Upper lobe of left lung (tissue), 6 donors: Measurements from ENCODE around the gene KCNE4. TPM values are rescaled to one million over a fixed set of nuclear protein-coding genes. Genes with fewer than 3 reads are reported as not detected.

Experiments
- ATAC-seq, 2 donors: fragments of 200-7000 bp; cut with Tn5 transposase; one replicate each; pipeline ENCODE4 v1.9.1; 2022; ENCODE audit warnings: mild to moderate bottlenecking in 2 of 2, moderate library complexity in 2 of 2; ENCODE audit not compliant: low FRiP score in 2 of 2
- DNase-seq, 2 donors: peaks; one replicate each; pipeline ENCODE4 v3.0.0-alpha.2; 2019 to 2020
- H3K27ac ChIP-seq, 4 donors: fragments of 200-600 bp; sonication (generic); one replicate each; pipeline ENCODE4 v1.5.1; 2016 to 2019
- H3K27me3 ChIP-seq, 4 donors: fragments of 200-600 bp; sonication (generic); one replicate each; pipeline ENCODE4 v1.5.1; 2017 to 2019
- H3K36me3 ChIP-seq, 4 donors: fragments of 200-600 bp; sonication (generic); one replicate each; pipeline ENCODE4 v1.5.1; 2016 to 2019
- H3K4me1 ChIP-seq, 4 donors: fragments of 200-600 bp; sonication (generic); one replicate each; pipeline ENCODE4 v1.5.1; 2018 to 2019
- H3K4me3 ChIP-seq, 4 donors: fragments of 200-600 bp; sonication (generic); one replicate each; pipeline ENCODE4 v1.5.1; 2017 to 2019; ENCODE audit warnings: mild to moderate bottlenecking in 2 of 4, moderate library complexity in 1 of 4
- H3K9me3 ChIP-seq, 4 donors: fragments of 200-600 bp; sonication (generic); one replicate each; pipeline ENCODE4 v1.5.1; 2018 to 2019
- EP300 ChIP-seq, 4 donors: sonication (generic); formaldehyde crosslinking; IDR thresholded peaks; one replicate each; pipeline ENCODE4 v1.5.1; 2017; ENCODE audit warnings: antibody characterized with exemption in 4 of 4, control low read depth in 2 of 4
- POLR2A ChIP-seq, 4 donors: fragments of 450-650 bp; IDR thresholded peaks; one replicate each; pipeline ENCODE4 v1.5.1; 2016 to 2017; ENCODE audit warnings: antibody characterized with exemption in 4 of 4, mild to moderate bottlenecking in 2 of 4
- POLR2AphosphoS5 ChIP-seq, 2 donors: sonication (generic); formaldehyde crosslinking; IDR thresholded peaks; one replicate each; pipeline ENCODE4 v1.5.1; 2017; ENCODE audit warnings: antibody characterized with exemption in 2 of 2
- WGBS, 2 donors: methylation state at CpG; one replicate each; pipeline ENCODE4 v1.1.5; 2017 to 2018; 5-methylcytosine and 5-hydroxymethylcytosine counted together
- total RNA-seq, 6 donors: library from RNA; depleted of rRNA in 4 of 6; stranded (reverse); fragments of >200 nt in 4 of 6; gene quantifications; one replicate each; pipeline versions ENCODE4 v1.1.0 to v1.2.1, GENCODE V29; 2016 to 2021
- TF ChIP-seq, protein P1 (sequence below), 6 experiments: fragments of 450-650 bp in 4 of 6; fragments of 200-600 bp in 2 of 6; sonication (generic) in 2 of 6; IDR thresholded peaks; one replicate each; pipeline ENCODE4 v1.5.1; 2016 to 2019; ENCODE audit warnings: antibody characterized with exemption in 6 of 6
- donor health status: DM: no; HTN: no; CAD: no; lungs with moderate emphysema.
- donor health status: DM: no; HTN: yes; CAD: no; lungs with severe emphysema.

KCNE4 gene
- total RNA-seq, 6 donors from 2014 or later: 0.20 to 1.9 (median 0.89) TPM; not detected in 1

DNA sequence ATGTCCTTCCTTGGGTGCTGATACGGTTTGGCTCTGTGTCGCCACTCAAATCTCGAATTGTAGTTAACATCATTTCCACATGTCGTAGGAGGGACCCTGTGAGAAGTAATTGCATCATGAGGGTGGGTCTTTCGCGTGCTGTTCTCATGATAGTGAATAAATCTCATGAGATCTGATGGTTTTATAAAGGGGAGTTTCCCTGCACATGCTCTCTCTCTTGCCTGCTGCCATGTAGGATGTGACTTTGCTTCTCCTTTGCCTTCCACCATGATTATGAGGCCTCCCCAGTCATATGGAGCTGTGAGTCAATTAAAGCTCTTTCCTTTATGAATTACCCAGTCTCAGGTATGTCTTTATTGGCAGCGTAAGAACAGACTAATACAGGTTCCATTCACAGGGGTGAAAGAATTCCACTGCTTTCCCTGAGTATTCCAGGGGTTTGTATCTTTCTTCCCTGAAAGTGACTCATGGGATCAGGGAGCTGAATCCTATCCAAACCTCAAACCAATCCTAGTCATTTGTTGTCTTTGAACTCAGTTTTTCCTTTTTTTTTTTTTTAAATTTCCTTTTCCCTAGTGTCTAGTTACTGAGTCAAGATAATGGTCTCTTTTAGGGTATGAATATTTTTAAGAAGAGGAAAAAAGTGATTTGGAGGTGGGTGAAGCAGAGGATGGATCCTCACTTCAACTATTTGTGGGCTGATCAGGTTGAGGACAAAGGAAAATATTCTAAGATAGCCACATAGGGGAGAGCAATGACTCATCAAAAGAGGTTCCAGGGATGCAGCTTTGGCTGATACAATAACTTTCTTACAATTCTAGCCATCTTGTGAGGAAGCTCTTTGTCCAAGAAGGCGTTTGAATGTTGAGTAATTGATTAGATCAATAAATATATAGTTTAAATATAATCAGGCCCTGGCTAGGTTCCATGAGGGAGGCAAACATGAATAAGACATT lies 19.5 kb upstream of the KCNE4 start:
- DNase-seq: no peak
- WGBS, 2 donors: 87 to 88% methylated on average over 8 of the region's 8 CpGs
- Histone ChIP-seq H3K36me3 (no peaks in the 10 kb centered on the region), H3K27me3 (no peaks in the 10 kb centered on the region), H3K4me1 (no peaks in the 10 kb centered on the region), H3K9me3 (peaks cover 0 to 8% (median 0%) of the 10 kb centered on the region in 4 donors), H3K4me3 (no peak overlapping the region), H3K27ac (no peak overlapping the region)
- TF ChIP-seq POLR2AphosphoS5 (IDR thresholded peaks at IDR 0.05) (no peak), POLR2A (IDR thresholded peaks at IDR 0.05) (no peak), EP300 (IDR thresholded peaks at IDR 0.05) (no peak)
- TF ChIP-seq, protein P1, sequence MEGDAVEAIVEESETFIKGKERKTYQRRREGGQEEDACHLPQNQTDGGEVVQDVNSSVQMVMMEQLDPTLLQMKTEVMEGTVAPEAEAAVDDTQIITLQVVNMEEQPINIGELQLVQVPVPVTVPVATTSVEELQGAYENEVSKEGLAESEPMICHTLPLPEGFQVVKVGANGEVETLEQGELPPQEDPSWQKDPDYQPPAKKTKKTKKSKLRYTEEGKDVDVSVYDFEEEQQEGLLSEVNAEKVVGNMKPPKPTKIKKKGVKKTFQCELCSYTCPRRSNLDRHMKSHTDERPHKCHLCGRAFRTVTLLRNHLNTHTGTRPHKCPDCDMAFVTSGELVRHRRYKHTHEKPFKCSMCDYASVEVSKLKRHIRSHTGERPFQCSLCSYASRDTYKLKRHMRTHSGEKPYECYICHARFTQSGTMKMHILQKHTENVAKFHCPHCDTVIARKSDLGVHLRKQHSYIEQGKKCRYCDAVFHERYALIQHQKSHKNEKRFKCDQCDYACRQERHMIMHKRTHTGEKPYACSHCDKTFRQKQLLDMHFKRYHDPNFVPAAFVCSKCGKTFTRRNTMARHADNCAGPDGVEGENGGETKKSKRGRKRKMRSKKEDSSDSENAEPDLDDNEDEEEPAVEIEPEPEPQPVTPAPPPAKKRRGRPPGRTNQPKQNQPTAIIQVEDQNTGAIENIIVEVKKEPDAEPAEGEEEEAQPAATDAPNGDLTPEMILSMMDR (IDR thresholded peaks at IDR 0.05): no peak
- ATAC-seq: no peak

DNA sequence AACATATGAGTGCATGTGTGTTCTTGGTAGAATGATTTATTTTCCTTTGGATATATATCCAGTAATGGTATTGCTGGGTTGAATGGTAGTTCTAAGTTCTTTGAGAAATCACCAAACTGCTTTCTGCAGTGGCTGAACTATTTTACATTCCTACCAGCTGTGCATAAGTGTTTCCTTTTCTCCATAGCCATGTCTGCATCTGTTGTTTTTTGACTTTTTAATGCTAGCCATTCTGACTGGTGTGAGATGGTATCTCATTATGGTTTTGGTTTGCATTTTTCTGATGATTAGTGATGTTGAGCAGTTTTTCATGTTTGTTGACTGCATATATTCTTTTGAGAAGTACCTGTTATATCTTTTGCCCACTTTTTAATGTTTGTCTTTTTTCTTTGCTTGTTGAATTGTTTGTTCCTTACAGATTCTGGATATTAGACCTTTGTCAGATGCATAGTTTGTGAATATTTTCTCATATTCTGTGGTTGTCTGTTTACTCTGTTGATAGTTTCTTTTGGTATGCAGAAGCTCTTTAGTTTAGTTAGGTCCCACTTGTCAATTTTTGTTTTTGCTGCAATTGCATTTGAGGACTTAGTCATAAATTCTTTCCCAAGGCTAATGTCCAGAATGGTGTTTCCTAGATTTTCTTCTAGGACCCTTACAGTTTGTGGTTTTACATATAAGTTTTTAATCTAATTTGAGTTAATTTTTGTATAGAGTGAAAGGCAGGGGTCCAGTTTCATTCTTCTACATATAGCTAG lies 17.6 kb upstream of the KCNE4 start:
- no peaks in the 10 kb centered on the region for H3K36me3 ChIP-seq
- no peak overlapping the region for H3K27ac ChIP-seq
- TF ChIP-seq POLR2A (IDR thresholded peaks at IDR 0.05) (no peak), POLR2AphosphoS5 (IDR thresholded peaks at IDR 0.05) (no peak), EP300 (IDR thresholded peaks at IDR 0.05) (no peak)
- TF ChIP-seq, protein P1 (IDR thresholded peaks at IDR 0.05): no peak
- no peaks in the 10 kb centered on the region for H3K27me3 ChIP-seq
- no peaks in the 10 kb centered on the region for H3K4me1 ChIP-seq
- DNase-seq (no peak), ATAC-seq (no peak)
- H3K9me3 ChIP-seq: peaks cover 0 to 8% (median 0%) of the 10 kb centered on the region in 4 donors
- no peak overlapping the region for H3K4me3 ChIP-seq

DNA sequence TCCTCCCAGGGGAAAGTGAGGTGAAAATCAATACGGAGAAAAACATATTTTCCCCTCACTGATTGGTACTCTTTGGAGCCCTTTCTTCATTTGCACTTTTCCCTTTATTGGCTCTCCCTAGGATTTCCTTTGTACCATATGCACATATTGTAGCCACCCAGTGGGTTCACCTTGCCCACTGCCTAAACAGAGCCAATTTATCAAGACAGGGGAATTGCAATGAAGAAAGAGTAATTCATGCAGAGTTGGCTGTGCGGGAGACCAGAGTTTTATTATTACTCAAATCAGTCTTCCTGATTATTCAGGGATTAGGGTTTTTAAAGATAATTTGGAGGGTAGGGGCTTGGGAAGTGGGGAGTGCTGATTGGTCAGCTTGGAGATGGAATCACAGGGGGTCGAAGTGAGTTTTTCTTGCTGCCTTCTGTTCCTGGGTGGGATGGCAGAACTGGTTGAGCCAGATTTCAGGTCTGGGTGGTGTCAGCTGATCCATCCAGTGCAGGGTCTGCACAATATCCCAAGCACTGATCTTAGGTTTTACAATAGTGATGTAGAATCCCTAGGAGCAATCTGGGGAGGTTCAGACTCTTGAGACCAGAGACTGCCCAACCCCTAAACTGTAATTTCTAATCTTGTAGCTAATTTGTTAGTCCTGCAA lies 15.1 kb upstream of the KCNE4 start:
- H3K9me3 ChIP-seq: peaks cover 0 to 5% (median 0%) of the 10 kb centered on the region in 4 donors
- H3K4me3 ChIP-seq: no peak overlapping the region
- no peak for DNase-seq
- ATAC-seq: no peak
- no peaks in the 10 kb centered on the region for H3K27me3 ChIP-seq
- TF ChIP-seq EP300 (IDR thresholded peaks at IDR 0.05) (no peak), POLR2A (IDR thresholded peaks at IDR 0.05) (no peak), POLR2AphosphoS5 (IDR thresholded peaks at IDR 0.05) (no peak)
- TF ChIP-seq, protein P1 (IDR thresholded peaks at IDR 0.05): no peak
- no peaks in the 10 kb centered on the region for H3K4me1 ChIP-seq
- no peaks in the 10 kb centered on the region for H3K36me3 ChIP-seq
- no peak overlapping the region for H3K27ac ChIP-seq
- 62 to 64% methylated on average over 3 of the region's 3 CpGs for WGBS, 2 donors

DNA sequence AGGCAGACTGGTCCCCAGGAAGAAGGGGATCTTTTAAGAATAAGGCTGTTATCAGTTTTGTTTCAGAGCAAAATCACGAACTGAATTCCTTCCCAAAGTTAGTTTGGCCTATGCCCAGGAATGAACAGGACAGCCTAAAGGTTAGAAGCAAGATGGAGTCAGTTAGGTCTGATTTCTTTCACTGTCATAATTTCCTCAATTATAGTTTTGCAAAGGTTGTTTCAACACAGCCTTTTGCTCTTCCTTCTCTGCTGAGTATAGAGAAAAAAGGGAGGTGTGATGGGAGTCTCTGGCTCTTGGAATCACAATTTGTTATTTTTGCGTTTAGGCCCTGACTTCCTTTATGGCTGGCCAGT lies 14.6 kb upstream of the KCNE4 start:
- Histone ChIP-seq H3K27me3 (no peaks in the 10 kb centered on the region), H3K4me1 (no peaks in the 10 kb centered on the region), H3K9me3 (no peaks in the 10 kb centered on the region), H3K4me3 (no peak overlapping the region), H3K27ac (no peak overlapping the region), H3K36me3 (no peaks in the 10 kb centered on the region)
- ATAC-seq: no peak
- DNase-seq: no peak
- TF ChIP-seq, protein P1 (IDR thresholded peaks at IDR 0.05): no peak
- no peak for TF ChIP-seq POLR2AphosphoS5 (IDR thresholded peaks at IDR 0.05)
- no peak for TF ChIP-seq POLR2A (IDR thresholded peaks at IDR 0.05)
- TF ChIP-seq EP300 (IDR thresholded peaks at IDR 0.05): no peak
- WGBS, 2 donors: 55 to 76% methylated on average over 2 of the region's 2 CpGs
